GM18861 (cell line): ENCODE measurements around the gene DTD1.
A peak's percentile ranks its signal among the peaks of the same experiment; 100 is the strongest.
"Not testable (repeated sequence)": the region's sequence is repeated elsewhere in the genome, so short reads cannot be mapped to it uniquely, and the experiment has no call there.

Experiments used
- ATAC-seq: cut with Tn5 transposase; IDR thresholded peaks from one replicate; pipeline ENCODE4 v1.9.1; 2021; ENCODE audit not compliant: unreplicated experiment

Gene DTD1

DNA sequence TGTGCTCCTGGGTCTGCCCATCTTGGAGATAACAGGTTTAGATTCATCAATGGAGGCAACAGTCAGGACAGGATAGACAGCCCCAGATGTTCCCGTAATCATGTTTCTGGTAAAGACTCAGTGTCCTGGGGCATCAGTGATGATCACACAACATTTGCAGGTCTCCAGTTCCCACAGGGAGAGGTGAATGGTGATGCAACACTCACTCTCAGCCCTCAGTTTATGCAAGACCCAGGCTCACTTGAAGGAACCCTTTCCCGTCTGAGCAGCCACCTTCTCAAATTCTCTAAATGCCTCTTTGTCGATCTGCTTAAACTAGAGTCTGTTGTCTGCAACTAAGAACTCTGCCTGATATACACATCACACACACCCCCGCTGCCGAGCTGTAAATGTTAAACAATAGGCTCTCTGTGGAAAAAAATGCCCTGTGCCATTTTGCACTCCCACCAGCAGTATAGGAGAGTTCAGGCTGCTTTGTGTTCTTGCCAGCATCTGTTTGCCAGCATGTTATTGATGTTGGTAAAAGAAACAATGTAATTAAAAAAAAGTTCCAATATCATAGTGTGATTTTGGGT lies 195.6 kb downstream of the DTD1 start:
- ATAC-seq: no peak

DNA sequence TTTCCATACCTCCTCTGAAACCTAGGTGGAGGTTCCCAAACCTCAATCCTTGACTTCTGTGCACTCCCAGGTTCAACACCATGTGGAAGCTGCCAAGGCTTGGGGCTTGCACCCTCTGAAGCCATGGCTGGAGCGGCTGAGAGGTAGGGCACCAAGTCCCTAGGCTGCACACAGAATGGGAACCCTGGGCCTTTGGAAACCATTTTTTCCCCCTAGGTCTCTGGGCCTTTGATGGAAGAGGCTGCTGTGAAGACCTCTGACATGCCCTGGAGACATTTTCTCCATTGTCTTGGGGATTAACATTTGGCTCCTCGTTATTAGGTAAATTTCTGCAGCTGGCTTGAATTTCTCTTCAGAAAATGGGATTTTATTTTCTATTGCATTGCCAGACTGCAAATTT lies 199.2 kb downstream of the DTD1 start:
- ATAC-seq: not testable (repeated sequence)

DNA sequence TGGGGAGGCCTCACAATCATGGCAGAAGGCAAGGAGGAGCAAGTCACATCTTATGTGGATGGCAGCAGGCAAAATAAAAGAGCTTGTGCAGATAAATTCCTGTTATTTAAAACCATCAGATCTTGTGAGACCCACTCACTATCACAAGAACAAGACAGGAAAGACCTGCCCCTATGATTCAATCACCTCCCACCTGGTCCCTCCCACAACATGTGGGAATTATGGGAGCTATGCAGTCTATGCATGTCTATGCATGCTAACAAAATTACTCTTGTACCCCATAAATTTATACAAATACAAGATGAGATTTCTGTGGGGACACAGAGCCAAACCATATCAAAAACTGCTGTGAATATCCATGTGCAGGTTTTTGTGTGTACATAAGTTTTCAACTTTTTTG lies 200.2 kb downstream of the DTD1 start:
- ATAC-seq: no peak

DNA sequence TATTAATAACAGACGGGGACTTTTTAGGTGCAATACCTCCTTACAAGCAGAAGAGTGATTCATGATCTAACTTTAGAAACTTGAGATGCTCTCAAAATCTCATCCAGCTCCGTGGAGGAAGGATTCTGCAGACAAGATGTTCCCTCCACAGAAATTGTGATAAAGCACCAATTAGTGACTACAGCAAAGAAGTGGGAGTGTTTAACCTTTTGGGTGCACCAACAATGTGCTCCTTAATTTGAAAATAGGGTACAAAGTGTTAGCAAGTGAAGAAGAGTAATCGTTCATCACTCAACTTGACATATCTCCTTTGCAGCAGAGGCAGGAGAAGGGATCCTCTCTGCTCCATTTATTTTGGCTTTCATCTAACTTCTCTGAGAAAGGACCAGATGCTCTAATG lies 202.9 kb downstream of the DTD1 start:
- ATAC-seq: no peak

DNA sequence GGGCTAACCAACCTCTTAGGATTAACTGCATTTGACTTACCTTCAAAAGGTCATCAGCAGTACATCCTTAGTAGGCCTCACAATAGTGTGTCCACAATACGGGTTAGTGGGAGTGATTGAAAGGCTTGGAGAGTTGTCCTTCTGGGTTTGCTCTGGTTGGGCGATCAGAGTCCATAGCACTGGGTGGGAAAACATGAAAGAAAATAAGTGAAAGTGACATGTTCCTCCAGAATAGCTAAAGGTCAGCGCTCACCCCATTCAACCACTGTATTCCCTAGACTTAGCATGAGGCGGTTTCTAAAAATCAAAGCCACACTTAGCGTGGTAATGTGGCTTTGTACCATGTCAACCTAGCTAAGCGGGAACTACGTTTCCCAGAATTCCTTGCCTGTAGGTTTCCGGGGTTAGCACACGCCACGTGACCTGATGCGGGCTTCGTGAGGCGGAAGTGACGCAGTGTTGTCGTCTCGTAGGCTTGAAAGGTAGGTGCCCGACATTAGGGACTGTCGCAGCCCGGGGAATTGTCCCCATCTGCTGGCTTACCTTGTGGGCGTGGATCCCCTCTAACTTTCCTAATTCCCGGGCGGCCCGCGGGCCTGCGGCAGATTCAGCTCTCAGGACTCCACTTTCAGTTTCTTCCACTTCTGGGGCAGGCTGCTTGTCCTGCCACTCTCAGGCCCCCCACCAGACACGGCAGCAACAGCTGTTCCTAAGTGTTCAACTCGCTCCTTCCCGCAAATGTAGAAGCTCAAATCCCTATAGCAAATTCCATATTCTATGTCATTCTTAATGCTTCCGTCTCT lies 206.0 kb downstream of the DTD1 start:
- peak; percentile 96 for ATAC-seq

DNA sequence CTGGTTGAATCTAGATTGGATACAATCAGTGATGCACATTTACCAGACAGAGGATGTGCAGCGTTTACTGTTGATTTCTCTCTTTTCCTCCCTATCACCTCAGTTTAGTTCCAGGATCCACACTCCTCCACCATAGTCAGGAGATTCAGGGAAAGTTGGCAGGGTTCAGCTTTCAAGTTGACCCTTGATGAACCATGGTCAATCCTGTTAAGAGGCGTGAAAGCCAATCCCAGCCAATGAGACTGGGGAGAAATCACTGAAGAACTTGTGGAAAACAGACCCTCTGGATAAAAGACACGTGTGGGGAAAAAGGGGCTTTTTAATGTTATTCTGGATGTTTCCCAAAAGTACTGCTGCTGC lies 206.6 kb downstream of the DTD1 start:
- no peak for ATAC-seq

DNA sequence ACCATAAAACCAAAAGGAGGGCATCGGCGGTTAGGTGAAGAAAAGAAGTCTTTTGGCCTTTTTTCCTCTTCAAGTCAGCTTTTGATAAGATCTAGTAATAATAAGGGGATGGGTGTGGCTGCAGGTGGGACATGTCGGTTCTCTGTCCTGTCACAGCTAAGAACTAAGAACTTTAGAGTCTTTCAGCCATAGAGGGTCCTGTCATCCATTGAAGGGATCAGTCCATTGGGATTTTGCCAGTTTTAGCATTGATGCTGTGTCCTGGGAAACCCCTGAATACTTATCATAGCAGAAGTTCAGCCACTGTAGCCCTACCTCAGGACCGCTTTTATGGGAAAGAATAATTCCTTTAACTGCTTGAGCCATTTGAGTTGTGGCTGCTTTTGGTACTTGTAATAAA lies 207.5 kb downstream of the DTD1 start:
- no peak for ATAC-seq

DNA sequence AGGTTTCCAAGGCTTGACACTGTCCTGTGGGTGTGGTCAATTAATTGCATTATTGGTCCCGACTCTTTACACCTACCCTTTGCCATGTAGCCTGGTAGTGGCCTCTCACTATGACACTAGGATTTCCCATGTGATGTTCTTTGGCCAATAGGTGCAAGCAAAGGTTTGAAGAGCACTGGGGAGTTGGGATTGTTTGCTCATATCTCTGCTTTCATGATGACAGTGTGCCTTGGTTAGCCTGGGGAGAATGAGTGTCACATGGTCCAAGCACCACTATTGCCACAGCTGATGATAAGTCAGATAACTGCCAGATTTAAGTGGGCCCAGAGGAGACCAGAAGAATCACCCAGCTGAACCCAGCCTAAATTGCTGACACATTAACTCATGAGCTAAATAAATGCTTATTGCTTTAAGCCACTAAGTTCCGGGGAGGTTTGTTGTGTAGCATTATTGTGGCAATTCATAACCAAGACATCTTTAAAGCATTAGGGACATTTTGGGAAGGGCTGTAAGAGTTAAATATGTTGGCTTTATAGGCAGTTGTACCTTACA lies 208.5 kb downstream of the DTD1 start:
- no peak for ATAC-seq

DNA sequence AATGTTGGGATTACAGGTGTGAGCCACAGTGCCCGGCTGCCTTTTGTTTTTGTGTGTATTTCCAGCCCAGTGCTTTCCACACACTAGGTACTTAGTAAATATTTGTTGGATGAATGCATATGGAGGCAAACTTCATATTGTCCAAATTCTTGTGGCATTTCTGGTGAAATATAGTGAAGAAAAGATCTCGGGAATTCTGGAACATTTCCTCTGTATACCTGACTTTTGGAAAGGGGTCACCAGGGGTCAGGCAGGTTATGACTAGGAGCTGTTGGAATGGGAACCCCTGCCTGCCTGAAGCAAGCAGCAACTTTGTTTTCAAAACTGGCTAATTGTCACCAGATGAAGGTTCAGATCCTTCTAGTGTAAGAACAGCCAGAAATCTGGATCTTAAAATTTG lies 213.7 kb downstream of the DTD1 start:
- ATAC-seq: no peak

DNA sequence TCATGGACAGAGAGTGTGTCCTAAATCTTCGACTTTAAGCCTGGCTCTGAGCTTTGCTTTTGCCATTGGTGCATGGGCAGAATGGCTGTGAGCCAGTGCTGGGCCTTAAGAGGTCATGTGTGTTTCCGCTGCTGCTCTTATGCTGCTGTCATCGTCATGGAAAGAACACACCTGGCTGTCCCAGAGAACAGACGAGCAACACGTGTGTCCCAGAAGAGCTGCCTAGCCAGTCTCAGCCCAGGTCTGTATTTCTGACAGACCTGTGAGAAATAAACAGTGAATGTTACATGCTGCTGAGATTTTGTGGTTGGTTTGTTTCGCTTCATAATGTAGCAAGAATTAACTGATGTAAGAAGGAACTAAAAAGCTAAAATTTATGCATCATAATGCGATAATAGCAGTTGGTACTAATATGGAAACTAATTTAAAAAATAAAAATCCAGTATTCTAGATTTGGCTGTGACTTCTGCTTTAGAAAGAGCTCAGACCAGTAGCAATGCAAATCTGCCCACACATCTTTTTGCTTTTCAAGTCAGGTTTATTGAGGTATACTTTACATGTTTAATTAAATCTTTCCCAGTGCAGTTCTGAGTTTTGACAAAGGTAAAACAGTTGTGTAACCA lies 214.3 kb downstream of the DTD1 start:
- ATAC-seq: peak; percentile 72

DNA sequence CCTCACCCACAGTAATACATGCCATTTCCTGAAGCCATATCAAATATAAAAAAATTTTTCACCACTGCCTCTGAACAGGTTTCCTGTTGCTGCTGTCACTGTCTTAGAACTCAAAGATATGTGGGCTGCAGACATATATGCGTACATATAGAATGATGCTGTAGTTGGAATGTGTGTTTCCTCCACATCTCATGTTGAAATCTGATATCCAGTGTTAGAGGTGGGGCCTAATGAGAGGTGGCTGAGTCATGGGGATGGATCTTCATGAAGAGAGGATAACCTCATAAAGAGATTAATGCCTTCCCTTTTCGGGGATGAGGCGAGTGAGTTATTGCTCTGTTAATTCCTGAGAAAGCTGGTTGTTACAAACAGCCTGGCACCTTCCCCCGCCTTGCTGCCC lies 218.0 kb downstream of the DTD1 start:
- no peak for ATAC-seq

DNA sequence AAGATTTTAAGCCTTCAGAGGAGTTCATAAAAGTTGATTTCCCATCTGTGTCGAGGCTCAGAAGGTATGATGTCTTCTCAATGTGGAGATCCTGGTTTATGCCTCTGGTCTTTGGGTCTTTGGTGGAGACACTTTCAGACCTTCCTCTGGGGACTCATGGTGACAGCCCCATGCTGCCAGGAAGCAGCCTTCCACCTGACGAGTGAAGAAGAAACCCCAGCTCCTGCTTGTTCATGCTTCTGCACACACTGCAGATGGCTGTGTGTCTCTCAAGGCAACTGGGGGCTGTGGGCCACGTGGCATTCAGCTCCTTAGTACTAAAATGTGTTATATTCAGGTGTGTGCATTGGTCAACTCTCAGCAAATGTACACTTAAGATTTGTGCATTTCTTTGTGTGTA lies 220.9 kb downstream of the DTD1 start:
- ATAC-seq: no peak

DNA sequence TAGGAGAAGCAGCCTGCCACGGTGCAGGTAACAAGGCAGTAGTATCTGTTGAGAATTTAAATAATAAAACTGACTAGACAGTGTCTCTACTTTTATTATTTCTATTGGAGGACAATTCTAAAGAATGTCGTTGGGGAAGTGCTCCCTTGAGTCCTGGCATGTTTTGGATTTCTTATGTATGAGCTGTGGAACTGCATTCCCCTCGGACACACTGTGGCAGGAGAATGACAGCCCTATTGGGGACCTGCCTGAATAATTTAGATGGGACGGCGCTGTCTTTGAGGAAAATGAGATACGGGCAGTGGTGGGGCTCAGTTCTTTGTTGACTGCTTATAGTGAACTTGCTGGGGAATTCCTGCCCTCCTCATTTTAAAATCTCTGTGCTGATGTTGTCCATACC lies 223.3 kb downstream of the DTD1 start:
- no peak for ATAC-seq

DNA sequence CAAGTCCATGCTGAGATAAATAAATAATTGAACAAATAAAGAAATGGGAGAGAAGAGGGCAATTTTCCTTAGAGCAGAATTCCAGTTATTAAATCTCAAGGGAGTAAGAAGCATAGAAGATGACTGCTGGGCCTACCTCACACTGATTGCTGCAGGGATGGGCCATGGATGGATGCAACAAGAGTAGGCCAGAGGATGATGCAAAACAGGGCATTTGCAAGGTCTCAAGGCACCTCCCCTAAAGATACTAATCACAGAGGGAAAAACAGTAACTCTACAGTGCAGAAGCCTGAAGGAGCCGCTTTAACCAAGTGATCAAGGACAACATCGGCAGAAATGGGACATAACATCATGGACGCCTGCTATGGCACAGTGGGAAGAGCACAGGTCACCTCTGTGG lies 224.1 kb downstream of the DTD1 start:
- no peak for ATAC-seq

DNA sequence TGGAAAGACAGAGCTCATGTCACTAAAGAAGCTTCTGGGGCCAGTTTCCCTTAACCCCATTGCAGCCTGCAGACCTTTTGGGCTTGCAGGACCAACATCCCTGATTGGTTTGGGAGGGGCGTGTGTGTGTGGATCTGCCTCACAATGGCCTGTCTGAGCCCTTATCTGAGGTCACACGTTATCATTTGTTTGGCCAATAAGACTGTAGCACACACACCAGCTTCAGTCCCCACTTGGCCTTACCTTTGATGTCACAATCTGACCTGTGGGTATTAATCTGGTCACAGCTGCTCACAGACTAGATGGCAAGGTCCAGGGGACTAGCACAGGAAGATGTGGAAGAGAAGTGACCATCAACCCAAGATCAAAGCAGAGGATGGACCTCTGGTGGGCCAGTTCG lies 225.6 kb downstream of the DTD1 start, which contains the start of gene SCP2D1:
TSS of gene SCP2D1 (plus strand) at position 301 of the 400 bp plus-strand sequence. CDS start at position 334, 33 bp downstream.
- ATAC-seq: no peak

DNA sequence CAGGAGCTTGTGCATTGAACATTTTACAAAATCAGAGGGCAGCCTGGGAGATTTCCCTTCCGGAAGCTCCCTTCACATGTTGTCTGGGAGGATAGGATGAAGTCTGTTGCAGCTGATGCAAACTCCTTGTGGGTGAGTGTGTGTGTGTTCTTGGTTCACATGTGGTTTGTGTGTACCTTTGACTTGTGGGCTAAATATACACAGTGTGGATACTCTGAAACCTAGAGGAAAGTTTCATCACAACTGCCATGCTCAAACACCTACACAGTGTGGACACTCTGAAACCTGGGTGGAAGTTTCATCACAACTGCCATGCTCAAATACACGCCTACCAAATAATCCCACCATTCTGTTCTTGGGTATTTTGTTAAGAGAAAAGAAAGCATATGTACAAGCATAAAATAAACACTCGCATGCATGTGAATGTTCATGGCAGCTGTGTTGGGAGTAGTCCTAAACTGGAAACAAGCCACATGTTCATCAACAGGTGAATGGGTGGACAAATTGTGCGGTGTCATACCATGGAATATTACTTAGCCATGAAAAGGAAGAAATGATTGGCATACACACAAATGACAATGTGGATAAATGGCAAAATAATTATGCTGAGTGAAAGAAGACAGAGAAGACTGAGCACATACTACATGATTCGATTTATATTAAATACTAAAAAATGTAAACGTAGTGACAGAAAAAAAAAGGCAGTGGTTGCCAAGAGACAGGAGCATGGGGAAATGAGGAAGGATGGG lies 227.5 kb downstream of the DTD1 start:
- no peak for ATAC-seq
